Keratinocyte (primary cell): Measurements from ENCODE around the gene MDM4. TPM values are rescaled to one million over a fixed set of nuclear protein-coding genes. Genes with fewer than 3 reads are reported as not detected.

Experiments
- DNase-seq: peaks from one replicate; pipeline ENCODE4 v3.0.0-alpha.2; 2011; ENCODE audit warnings: low read depth, missing footprints, low spot score
- FAIRE-seq: peaks from 2 replicates; lab custom pipeline; 2011; peaks lifted over from hg19 to GRCh38; lab: Jason Lieb, UNC
- H2AFZ ChIP-seq: 2 replicates; pipeline ENCODE4 v1.6.0; 2012; ENCODE audit warnings: low read length, control low read depth, inconsistent platforms; ENCODE audit not compliant: control insufficient read depth
- H3K27ac ChIP-seq: 2 replicates; pipeline ENCODE4 v1.5.1; 2011; ENCODE audit warnings: low read length; ENCODE audit not compliant: control insufficient read depth, insufficient read depth
- H3K27me3 ChIP-seq: 3 replicates; pipeline ENCODE4 v1.6.0; 2011; ENCODE audit warnings: low read length; ENCODE audit not compliant: control insufficient read depth, insufficient read depth; ENCODE audit errors: extremely low read depth
- H3K36me3 ChIP-seq, 2 experiments: 2 replicates in 1 of 2; 3 replicates in 1 of 2; pipeline ENCODE4 v1.5.1; 2011; ENCODE audit warnings: low read length in 2 of 2, mild to moderate bottlenecking in 1 of 2; ENCODE audit not compliant: control insufficient read depth in 2 of 2, insufficient read depth in 2 of 2; ENCODE audit errors: extremely low read depth in 1 of 2
- H3K4me1 ChIP-seq: 3 replicates; pipeline ENCODE4 v1.5.1; 2011; ENCODE audit warnings: low read length; ENCODE audit not compliant: control insufficient read depth, insufficient read depth; ENCODE audit errors: extremely low read depth
- H3K4me2 ChIP-seq: 3 replicates; pipeline ENCODE4 v1.6.0; 2011; ENCODE audit warnings: low read depth, low read length; ENCODE audit not compliant: control insufficient read depth, insufficient read depth; ENCODE audit errors: extremely low read depth
- H3K4me3 ChIP-seq, 3 experiments: fragments of 200-600 bp in 1 of 3; sonication (generic) in 1 of 3; 2 replicates in 2 of 3; 3 replicates in 1 of 3; pipeline ENCODE4 v1.5.1; 2011 to 2016; ENCODE audit warnings: low read length in 3 of 3, mild to moderate bottlenecking in 3 of 3, control low read depth in 2 of 3, inconsistent platforms in 1 of 3, low read depth in 1 of 3, mixed read lengths in 1 of 3, mixed run types in 1 of 3, moderate library complexity in 1 of 3; ENCODE audit not compliant: control insufficient read depth in 2 of 3, insufficient read depth in 2 of 3; ENCODE audit errors: extremely low read depth in 1 of 3
- H3K79me2 ChIP-seq: 2 replicates; pipeline ENCODE4 v1.6.0; 2012; ENCODE audit warnings: low read length; ENCODE audit not compliant: control insufficient read depth, insufficient read depth
- H3K9ac ChIP-seq: 3 replicates; pipeline ENCODE4 v1.6.0; 2011; ENCODE audit warnings: low read length; ENCODE audit not compliant: control insufficient read depth, insufficient read depth; ENCODE audit errors: extremely low read depth
- H3K9me1 ChIP-seq: 3 replicates; pipeline ENCODE4 v1.6.0; 2011; ENCODE audit warnings: low read length; ENCODE audit not compliant: control insufficient read depth, insufficient read depth; ENCODE audit errors: extremely low read depth
- H3K9me3 ChIP-seq: 2 replicates; pipeline ENCODE4 v1.5.1; 2012; ENCODE audit warnings: low read depth, low read length; ENCODE audit not compliant: control insufficient read depth
- H4K20me1 ChIP-seq: 3 replicates; pipeline ENCODE4 v1.6.0; 2011; ENCODE audit warnings: low read length; ENCODE audit not compliant: control insufficient read depth, insufficient read depth; ENCODE audit errors: extremely low read depth
- CTCF ChIP-seq, 3 experiments: IDR thresholded peaks in 1 of 3; conservative IDR thresholded peaks in 1 of 3; optimal IDR thresholded peaks in 1 of 3; 2 replicates in 2 of 3; 3 replicates in 1 of 3; pipeline versions ENCODE3 to v1.5.1; 2011; ENCODE audit warnings: low read length in 3 of 3, mild to moderate bottlenecking in 3 of 3, moderate library complexity in 2 of 3, control low read depth in 1 of 3, inconsistent platforms in 1 of 3; ENCODE audit not compliant: insufficient read depth in 2 of 3; ENCODE audit errors: extremely low read depth in 1 of 3
- EZH2 ChIP-seq: IDR thresholded peaks from one replicate; pipeline ENCODE4 v1.6.1; 2012; ENCODE audit warnings: inconsistent platforms, mild to moderate bottlenecking, low read length, moderate library complexity
- dilution Hi-C: fragments of 300-500 bp; cut with MboI; formaldehyde crosslinking; loops from one replicate; pipeline ENCODE4 v1.7.0; 2020; ENCODE audit warnings: low sequenced_read_pairs; ENCODE audit not compliant: extremely low pct_ligation_motif_present
- polyA plus RNA-seq, 5 experiments: library from polyadenylated mRNA; depleted of rRNA in 3 of 5; stranded (reverse) in 3 of 5; stranded (forward) in 1 of 5; unstranded in 1 of 5; fragments of >200 nt; gene quantifications; 1 replicate in 1 of 5; 2 replicates in 3 of 5; 3 replicates in 1 of 5; pipeline versions ENCODE4 v1.2.1 to v1.2.3, GENCODE V29; 2011 to 2012; ENCODE audit warnings: missing spikeins in 2 of 5, low read depth in 1 of 5, low replicate concordance in 1 of 5

MDM4 gene
- polyA plus RNA-seq, 1 donor (not counting 4 experiments of a cell fraction or from before 2014, with no cell fraction given) = 17.8 TPM

GRCh38 chr1:204599596-204599995, 83.4 kb downstream of the MDM4 start:
- H3K79me2 ChIP-seq = no peaks in the 10 kb centered on the region
- DNase-seq (no peak), FAIRE-seq (no peak)
- no peaks in the 10 kb centered on the region for H4K20me1 ChIP-seq
- H3K4me1 ChIP-seq = peaks cover 4% of the 10 kb centered on the region
- H3K9me3 ChIP-seq = no peaks in the 10 kb centered on the region
- H3K36me3 ChIP-seq = no peaks in the 10 kb centered on the region
- TF ChIP-seq CTCF (optimal IDR thresholded peaks at IDR 0.05 in 1 of 3, IDR thresholded peaks at IDR 0.05 in 1 of 3, conservative IDR thresholded peaks at IDR 0.05 in 1 of 3; ENCODE audit: extremely low read depth in 1 of 3, insufficient read depth in 2 of 3, low read length in 3 of 3) (no peak), EZH2 (no peak)
- no peak overlapping the region for H3K9ac ChIP-seq
- no peak overlapping the region for H3K4me3 ChIP-seq
- dilution Hi-C loops = no loop called here
- H3K27ac ChIP-seq = no peak overlapping the region
- H3K4me2 ChIP-seq = no peak overlapping the region
- no peaks in the 10 kb centered on the region for H3K9me1 ChIP-seq
- no peaks in the 10 kb centered on the region for H3K27me3 ChIP-seq
- no peak overlapping the region for H2AFZ ChIP-seq

GRCh38 chr1:204600203-204600602, 84.0 kb downstream of the MDM4 start:
- Histone ChIP-seq H3K27me3 (no peaks in the 10 kb centered on the region), H3K36me3 (no peaks in the 10 kb centered on the region), H3K27ac (no peak overlapping the region), H3K4me3 (no peak overlapping the region), H4K20me1 (no peaks in the 10 kb centered on the region), H3K4me1 (peaks cover 4% of the 10 kb centered on the region), H3K79me2 (no peaks in the 10 kb centered on the region), H3K4me2 (no peak overlapping the region), H3K9me3 (no peaks in the 10 kb centered on the region), H3K9me1 (no peaks in the 10 kb centered on the region), H3K9ac (no peak overlapping the region), H2AFZ (no peak overlapping the region)
- no peak for FAIRE-seq
- TF ChIP-seq CTCF (optimal IDR thresholded peaks at IDR 0.05 in 1 of 3, IDR thresholded peaks at IDR 0.05 in 1 of 3, conservative IDR thresholded peaks at IDR 0.05 in 1 of 3; ENCODE audit: extremely low read depth in 1 of 3, insufficient read depth in 2 of 3, low read length in 3 of 3) = no peak
- TF ChIP-seq EZH2 = no peak
- no peak for DNase-seq
- dilution Hi-C loops = no loop called here
